Measurements from ENCODE around the gene NKD1. TPM values are rescaled to one million over a fixed set of nuclear protein-coding genes. Genes with fewer than 3 reads are reported as not detected.

The NKD1 gene
- total and polyA plus RNA-seq, 2 donors (not counting 1 experiment from before 2014, with no cell fraction given), result 0.16 to 1.9 TPM

DNA sequence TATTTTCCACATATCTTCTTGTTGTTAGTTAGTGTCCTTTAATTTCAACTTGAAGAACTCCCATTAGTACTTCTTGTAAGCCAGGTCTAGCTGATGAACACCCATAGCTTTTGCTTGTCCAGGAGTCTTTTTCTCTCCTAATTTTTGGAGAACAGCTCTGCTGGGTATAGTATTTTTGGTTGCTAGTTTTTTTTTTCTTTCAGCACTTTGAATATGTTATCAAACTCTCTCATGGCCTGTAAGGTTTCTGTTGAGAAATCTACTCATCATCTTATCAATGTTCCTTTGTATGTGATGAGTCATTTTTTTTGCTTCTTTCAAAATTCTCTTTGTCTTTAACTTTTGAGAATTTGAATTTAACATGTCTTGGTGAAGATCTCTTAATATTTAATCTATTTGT, 31.8 kb upstream of the NKD1 start:
- Histone ChIP-seq H3K9ac (ENCODE audit: low read length) (no peak overlapping the region), H3K36me3 (replicated peaks in 1 of 2; ENCODE audit: control extremely low read depth in 1 of 2, control insufficient read depth in 1 of 2, extremely low read depth in 1 of 2, insufficient read depth in 2 of 2, low read length in 1 of 2) (no peaks in the 10 kb centered on the region), H3K9me3 (ENCODE audit: control extremely low read depth in 1 of 3, control insufficient read depth in 2 of 3, insufficient read depth in 1 of 3, low read length in 2 of 3) (peaks cover 8 to 11% (median 8%) of the 10 kb centered on the region in 3 donors), H3K27me3 (replicated peaks in 1 of 4; ENCODE audit: control extremely low read depth in 1 of 4, control insufficient read depth in 3 of 4, insufficient read depth in 4 of 4, low read length in 3 of 4) (peaks cover 0 to 8% (median 0%) of the 10 kb centered on the region in 4 experiments), H2AFZ (ENCODE audit: insufficient read depth, low read depth, low read length, poor library complexity, severe bottlenecking) (no peak overlapping the region), H3K79me2 (ENCODE audit: control insufficient read depth, insufficient read depth, low read length) (no peaks in the 10 kb centered on the region), H3K27ac (ENCODE audit: low read length in 2 of 2) (no peak overlapping the region), H3K4me3 (ENCODE audit: control extremely low read depth in 1 of 5, extremely low read depth in 1 of 5, insufficient read depth in 1 of 5, low read depth in 2 of 5, low read length in 4 of 5) (no peak overlapping the region), H3K4me1 (ENCODE audit: control insufficient read depth in 2 of 2, insufficient read depth in 2 of 2, low read length in 2 of 2) (no peaks in the 10 kb centered on the region), H4K20me1 (ENCODE audit: control insufficient read depth, insufficient read depth, low read length, poor library complexity, severe bottlenecking) (no peaks in the 10 kb centered on the region), H3K4me2 (replicated peaks; ENCODE audit: low read depth, low read length, poor library complexity, severe bottlenecking) (no peak overlapping the region)
- no peak overlapping the region for H3K27ac Mint-ChIP-seq
- H3K9me3 Mint-ChIP-seq (ENCODE audit: insufficient read depth), result peaks cover 18% of the 10 kb centered on the region
- POLR2A ChIA-PET, result no interaction called here
- ATAC-seq (ENCODE audit: low read depth) (no peak), DNase-seq (no peak)
- no peak overlapping the region for H3K4me3 Mint-ChIP-seq
- H3K4me1 Mint-ChIP-seq, result no peaks in the 10 kb centered on the region
- CTCF ChIA-PET, result interaction anchor here (0.7 kb wide), 1 partner anchor 17 kb away, joined by 3 read pairs; no protein-coding TSS in a partner anchor
- TF ChIP-seq, protein P1, sequence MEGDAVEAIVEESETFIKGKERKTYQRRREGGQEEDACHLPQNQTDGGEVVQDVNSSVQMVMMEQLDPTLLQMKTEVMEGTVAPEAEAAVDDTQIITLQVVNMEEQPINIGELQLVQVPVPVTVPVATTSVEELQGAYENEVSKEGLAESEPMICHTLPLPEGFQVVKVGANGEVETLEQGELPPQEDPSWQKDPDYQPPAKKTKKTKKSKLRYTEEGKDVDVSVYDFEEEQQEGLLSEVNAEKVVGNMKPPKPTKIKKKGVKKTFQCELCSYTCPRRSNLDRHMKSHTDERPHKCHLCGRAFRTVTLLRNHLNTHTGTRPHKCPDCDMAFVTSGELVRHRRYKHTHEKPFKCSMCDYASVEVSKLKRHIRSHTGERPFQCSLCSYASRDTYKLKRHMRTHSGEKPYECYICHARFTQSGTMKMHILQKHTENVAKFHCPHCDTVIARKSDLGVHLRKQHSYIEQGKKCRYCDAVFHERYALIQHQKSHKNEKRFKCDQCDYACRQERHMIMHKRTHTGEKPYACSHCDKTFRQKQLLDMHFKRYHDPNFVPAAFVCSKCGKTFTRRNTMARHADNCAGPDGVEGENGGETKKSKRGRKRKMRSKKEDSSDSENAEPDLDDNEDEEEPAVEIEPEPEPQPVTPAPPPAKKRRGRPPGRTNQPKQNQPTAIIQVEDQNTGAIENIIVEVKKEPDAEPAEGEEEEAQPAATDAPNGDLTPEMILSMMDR (IDR thresholded peaks at IDR 0.05), result no peak
- no peak for TF ChIP-seq EZH2 (IDR thresholded peaks at IDR 0.05; ENCODE audit: borderline replicate concordance, insufficient read depth, low read depth, low read length, poor library complexity, severe bottlenecking)
- H3K27me3 Mint-ChIP-seq, result peaks cover 34% of the 10 kb centered on the region
- intact Hi-C loops (cut with micrococcal nuclease), result no loop called here

DNA sequence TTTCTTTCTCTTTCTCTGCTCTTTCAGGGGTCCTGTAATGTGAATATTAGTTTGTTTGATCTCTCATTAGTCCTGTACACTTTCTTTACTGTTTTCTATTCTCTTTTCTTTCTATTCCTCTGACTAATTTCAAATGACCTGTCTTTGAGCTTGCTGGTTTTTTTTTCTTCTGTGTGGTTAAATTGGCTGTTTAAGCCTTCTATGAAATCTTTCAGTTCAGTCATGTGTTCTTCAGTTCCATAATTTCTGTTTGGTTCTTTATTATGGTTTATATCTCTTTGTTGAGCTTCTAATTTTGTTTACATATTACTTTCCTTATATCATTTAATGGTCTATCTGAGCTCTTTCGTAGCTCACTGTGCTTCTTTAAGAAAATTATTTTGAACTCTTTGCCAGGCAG, 31.3 kb upstream of the NKD1 start:
- DNase-seq (no peak), ATAC-seq (ENCODE audit: low read depth) (no peak)
- Histone ChIP-seq H3K27ac (ENCODE audit: low read length in 2 of 2) (no peak overlapping the region), H3K27me3 (replicated peaks in 1 of 4; ENCODE audit: control extremely low read depth in 1 of 4, control insufficient read depth in 3 of 4, insufficient read depth in 4 of 4, low read length in 3 of 4) (peaks cover 0 to 13% (median 2%) of the 10 kb centered on the region in 4 experiments), H2AFZ (ENCODE audit: insufficient read depth, low read depth, low read length, poor library complexity, severe bottlenecking) (no peak overlapping the region), H3K4me3 (ENCODE audit: control extremely low read depth in 1 of 5, extremely low read depth in 1 of 5, insufficient read depth in 1 of 5, low read depth in 2 of 5, low read length in 4 of 5) (no peak overlapping the region), H3K79me2 (ENCODE audit: control insufficient read depth, insufficient read depth, low read length) (no peaks in the 10 kb centered on the region), H3K9me3 (ENCODE audit: control extremely low read depth in 1 of 3, control insufficient read depth in 2 of 3, insufficient read depth in 1 of 3, low read length in 2 of 3) (peaks cover 8 to 11% (median 8%) of the 10 kb centered on the region in 3 donors), H4K20me1 (ENCODE audit: control insufficient read depth, insufficient read depth, low read length, poor library complexity, severe bottlenecking) (no peaks in the 10 kb centered on the region), H3K36me3 (replicated peaks in 1 of 2; ENCODE audit: control extremely low read depth in 1 of 2, control insufficient read depth in 1 of 2, extremely low read depth in 1 of 2, insufficient read depth in 2 of 2, low read length in 1 of 2) (no peaks in the 10 kb centered on the region), H3K4me2 (replicated peaks; ENCODE audit: low read depth, low read length, poor library complexity, severe bottlenecking) (no peak overlapping the region), H3K9ac (ENCODE audit: low read length) (no peak overlapping the region), H3K4me1 (ENCODE audit: control insufficient read depth in 2 of 2, insufficient read depth in 2 of 2, low read length in 2 of 2) (no peaks in the 10 kb centered on the region)
- Mint-ChIP-seq H3K27ac (no peak overlapping the region), H3K4me3 (no peak overlapping the region), H3K27me3 (peaks cover 29% of the 10 kb centered on the region), H3K9me3 (ENCODE audit: insufficient read depth) (peaks cover 18% of the 10 kb centered on the region), H3K4me1 (no peaks in the 10 kb centered on the region)
- intact Hi-C loops (cut with micrococcal nuclease), result no loop called here
- ChIA-PET CTCF (interaction anchor here (0.7 kb wide), 1 partner anchor 16 kb away, joined by 3 read pairs; no protein-coding TSS in a partner anchor), POLR2A (no interaction called here)
- TF ChIP-seq, protein P1 (IDR thresholded peaks at IDR 0.05), result no peak
- no peak for TF ChIP-seq EZH2 (IDR thresholded peaks at IDR 0.05; ENCODE audit: borderline replicate concordance, insufficient read depth, low read depth, low read length, poor library complexity, severe bottlenecking)
- no CpG with 5 or more reads among the region's 1 CpG for WGBS (ENCODE audit: insufficient coverage)
